A673 (cell line): ENCODE measurements around the gene AFF1.

Source experiments
- EZH2 ChIP-seq: fragments of 200-600 bp; sonication (generic); IDR thresholded peaks from 2 replicates; pipeline ENCODE4 v1.6.1; 2017; ENCODE audit warnings: borderline replicate concordance, low read depth, mild to moderate bottlenecking, mixed read lengths, antibody characterized with exemption, low read length; ENCODE audit not compliant: poor library complexity, severe bottlenecking
- TF ChIP-seq, protein P1 (sequence below): fragments of 300-800, 200-600 bp; sonication (generic); conservative IDR thresholded peaks from 2 replicates; pipeline ENCODE4 v1.5.1; 2017; ENCODE audit warnings: low read depth, mild to moderate bottlenecking, antibody characterized with exemption, low read length, moderate library complexity, mixed read lengths

DNA sequence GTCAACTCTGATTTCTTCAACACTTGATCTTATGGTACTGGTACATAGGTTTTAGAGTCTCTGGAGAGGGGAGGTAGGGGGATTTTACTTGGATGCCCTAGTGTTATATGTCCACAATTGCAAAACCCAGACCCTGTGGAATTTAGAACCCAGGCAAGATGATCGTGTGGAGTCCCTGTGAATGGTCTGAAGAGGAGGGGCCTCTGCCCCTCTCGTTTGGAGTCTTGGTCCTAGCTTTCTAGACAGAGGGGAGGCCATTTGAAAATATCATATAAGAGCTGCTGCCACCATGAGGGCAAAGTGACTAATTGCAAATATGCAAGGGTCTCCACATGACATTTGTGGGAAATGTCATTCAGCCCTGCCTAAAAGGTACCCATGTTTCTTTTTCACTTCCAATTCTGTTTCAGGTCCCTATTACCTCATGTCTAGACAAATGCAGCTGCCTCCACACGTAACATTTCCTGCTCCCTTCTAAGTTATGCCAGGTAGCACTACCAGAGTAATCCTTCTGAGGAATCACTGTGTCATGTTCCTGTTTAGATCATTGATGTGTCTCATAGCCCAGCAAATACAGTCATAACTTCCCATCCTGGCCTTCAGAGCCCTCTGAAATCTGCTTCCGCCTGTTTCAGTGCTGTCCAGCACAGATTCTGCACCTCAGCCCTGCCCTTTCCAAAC lies 158.8 kb downstream of the AFF1 start:
- TF ChIP-seq, protein P1, sequence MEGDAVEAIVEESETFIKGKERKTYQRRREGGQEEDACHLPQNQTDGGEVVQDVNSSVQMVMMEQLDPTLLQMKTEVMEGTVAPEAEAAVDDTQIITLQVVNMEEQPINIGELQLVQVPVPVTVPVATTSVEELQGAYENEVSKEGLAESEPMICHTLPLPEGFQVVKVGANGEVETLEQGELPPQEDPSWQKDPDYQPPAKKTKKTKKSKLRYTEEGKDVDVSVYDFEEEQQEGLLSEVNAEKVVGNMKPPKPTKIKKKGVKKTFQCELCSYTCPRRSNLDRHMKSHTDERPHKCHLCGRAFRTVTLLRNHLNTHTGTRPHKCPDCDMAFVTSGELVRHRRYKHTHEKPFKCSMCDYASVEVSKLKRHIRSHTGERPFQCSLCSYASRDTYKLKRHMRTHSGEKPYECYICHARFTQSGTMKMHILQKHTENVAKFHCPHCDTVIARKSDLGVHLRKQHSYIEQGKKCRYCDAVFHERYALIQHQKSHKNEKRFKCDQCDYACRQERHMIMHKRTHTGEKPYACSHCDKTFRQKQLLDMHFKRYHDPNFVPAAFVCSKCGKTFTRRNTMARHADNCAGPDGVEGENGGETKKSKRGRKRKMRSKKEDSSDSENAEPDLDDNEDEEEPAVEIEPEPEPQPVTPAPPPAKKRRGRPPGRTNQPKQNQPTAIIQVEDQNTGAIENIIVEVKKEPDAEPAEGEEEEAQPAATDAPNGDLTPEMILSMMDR = peak; percentile 54
- no peak for TF ChIP-seq EZH2
